HG03520 (cell line): Measurements from ENCODE around the gene CAPN11.
"Not testable (repeated sequence)": the region's sequence is repeated elsewhere in the genome, so short reads cannot be mapped to it uniquely, and the experiment has no call there.

Experiments
- ATAC-seq: cut with Tn5 transposase; IDR thresholded peaks from one replicate; pipeline ENCODE4 v1.9.1; 2021; ENCODE audit warnings: mild to moderate bottlenecking, moderate library complexity; ENCODE audit not compliant: unreplicated experiment

CAPN11 gene

DNA sequence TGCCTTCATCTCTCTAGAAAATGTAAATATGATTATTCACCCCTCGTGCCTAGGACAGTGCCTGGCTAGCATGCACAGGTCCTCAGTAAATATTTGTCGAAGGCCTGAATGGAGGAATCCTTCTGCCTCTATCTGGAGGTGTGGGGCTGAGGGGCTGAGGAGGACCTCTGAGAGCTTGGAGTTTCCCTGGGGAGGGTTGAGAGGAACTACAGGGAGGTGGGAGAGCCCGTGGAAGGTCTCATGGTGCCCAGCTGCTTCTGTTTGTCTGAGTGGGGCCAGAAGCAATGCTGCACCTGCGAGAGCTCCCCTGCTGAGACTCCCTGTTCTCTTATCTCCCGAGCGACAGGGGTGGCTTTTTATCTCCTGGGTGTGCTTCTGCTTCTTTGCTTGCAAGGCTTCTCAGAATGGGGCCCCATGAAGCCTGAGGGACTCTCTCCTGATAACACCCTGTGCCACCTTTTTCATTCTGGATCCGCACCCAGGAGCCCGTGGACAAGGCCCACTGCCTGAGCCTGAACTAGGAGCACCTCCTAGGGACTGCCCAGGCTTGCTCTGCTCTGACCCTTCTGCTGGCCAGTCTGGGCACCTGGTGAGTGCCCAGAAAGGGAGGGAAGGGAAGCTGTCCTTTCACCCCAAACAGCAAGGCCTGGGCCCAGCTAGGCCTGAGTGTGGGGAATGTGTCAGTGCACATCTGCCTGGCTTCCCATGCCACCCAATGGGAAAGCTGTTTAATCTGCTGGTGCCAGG, 67.1 kb downstream of the CAPN11 start:
- no peak for ATAC-seq

GRCh38 chr6:44226368-44227147, 67.9 kb downstream of the CAPN11 start:
- no peak for ATAC-seq

- no peak for ATAC-seq
Observed at GRCh38 chr6:44227148-44227793, 68.7 kb downstream of the CAPN11 start.

DNA sequence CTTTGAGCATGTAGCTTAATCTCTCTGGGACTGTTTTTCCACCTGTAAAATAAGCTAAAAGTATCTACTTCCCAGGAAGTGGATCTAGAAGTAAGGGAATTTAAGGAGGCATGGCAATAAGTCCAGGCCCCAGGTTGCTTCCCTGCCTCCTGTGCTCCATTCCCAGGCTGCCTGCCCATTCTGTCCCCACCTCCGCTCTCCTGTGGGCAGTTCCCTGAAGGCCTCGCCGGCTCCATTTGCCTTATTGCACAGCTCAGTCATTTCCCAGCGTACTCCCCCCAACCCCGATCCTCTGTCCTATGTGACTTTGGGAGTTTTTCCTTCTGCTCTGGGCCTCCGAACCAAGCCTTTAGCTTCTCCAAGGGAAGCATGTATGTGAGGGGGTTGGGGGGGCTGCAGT, 69.4 kb downstream of the CAPN11 start:
- ATAC-seq = no peak

DNA sequence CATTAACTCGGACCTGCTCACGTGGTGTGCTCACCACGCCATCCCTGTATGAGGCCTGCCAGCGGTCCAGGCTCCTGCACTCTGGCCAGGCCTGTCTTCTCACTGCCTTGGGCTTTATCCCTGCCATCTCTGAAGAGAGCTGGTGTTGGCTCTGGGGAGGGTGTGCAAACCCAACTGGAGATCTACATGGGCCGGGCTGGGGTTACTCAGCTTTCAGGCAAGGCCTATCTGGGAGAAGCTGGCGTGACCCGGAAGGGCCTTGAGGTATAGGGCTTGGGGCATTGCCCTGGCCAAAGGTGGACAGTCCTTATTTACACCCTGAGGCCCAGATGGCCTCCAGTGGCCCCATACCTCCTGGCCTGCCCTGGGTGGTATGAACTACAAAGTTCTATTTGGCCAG, 69.8 kb downstream of the CAPN11 start:
- ATAC-seq = no peak

- ATAC-seq = no peak
Observed at GRCh38 chr6:44228836-44229235, 70.2 kb downstream of the CAPN11 start.

- ATAC-seq = no peak
Observed at GRCh38 chr6:44229376-44230033, 70.9 kb downstream of the CAPN11 start.

DNA sequence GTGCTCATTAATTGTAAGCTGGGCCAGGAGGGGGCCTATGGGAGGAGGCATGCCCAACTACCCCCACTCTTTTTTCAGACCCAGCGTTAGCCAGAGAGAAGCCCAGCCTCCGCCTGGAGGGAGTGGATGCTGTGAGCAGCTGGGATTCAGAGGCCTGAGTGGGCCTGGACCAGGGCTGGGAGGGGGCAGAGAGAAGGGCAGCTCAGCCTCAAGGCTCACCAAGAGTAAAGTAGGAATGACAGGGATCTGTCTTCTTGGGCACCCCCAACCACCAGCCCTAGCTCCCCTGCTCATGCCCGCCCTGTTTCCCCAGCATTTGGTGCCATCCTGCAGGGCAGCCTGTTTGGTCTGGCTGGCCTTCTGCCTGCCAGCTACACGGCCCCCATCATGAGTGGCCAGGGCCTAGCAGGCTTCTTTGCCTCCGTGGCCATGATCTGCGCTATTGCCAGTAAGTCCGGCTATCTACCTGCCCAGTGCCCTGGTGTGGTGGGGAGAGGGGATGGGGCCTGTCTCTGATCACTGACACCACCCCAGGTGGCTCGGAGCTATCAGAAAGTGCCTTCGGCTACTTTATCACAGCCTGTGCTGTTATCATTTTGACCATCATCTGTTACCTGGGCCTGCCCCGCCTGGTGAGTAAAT, 71.5 kb downstream of the CAPN11 start:
- no peak for ATAC-seq

- ATAC-seq = not testable (repeated sequence)
Observed at GRCh38 chr6:44231426-44231825, 72.8 kb downstream of the CAPN11 start.

DNA sequence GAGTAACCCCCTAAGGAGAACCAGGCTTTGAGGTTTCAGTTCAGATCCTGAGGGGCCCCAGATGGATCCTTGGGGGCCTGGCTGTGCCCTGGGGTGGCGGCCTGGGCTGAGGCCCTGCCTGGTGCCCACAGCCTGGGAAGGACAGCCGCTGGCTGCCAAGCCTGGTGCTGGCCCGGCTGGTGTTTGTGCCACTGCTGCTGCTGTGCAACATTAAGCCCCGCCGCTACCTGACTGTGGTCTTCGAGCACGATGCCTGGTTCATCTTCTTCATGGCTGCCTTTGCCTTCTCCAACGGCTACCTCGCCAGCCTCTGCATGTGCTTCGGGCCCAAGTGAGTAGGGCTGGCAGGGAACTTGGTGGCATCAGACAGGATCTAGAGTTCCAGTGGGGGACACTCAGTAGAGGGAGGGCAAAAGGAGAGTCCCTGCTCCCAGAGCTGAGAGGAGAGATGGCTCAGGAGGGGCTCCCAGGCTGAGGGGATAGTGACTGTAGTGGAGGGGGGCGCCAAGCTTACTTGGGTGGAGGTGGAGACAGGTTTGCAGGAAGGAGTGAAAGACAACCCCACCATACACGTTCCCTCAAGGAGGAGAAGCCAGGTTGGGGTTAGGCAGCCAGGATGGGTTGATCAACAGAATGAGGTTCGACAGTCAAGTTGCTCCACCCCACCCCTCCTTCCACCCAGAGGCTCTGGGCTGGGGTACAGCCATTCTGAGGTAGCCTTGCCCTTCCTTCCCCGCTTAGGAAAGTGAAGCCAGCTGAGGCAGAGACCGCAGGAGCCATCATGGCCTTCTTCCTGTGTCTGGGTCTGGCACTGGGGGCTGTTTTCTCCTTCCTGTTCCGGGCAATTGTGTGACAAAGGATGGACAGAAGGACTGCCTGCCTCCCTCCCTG, 74.3 kb downstream of the CAPN11 start:
- ATAC-seq = no peak

DNA sequence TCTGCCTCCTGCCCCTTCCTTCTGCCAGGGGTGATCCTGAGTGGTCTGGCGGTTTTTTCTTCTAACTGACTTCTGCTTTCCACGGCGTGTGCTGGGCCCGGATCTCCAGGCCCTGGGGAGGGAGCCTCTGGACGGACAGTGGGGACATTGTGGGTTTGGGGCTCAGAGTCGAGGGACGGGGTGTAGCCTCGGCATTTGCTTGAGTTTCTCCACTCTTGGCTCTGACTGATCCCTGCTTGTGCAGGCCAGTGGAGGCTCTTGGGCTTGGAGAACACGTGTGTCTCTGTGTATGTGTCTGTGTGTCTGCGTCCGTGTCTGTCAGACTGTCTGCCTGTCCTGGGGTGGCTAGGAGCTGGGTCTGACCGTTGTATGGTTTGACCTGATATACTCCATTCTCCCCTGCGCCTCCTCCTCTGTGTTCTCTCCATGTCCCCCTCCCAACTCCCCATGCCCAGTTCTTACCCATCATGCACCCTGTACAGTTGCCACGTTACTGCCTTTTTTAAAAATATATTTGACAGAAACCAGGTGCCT, 75.0 kb downstream of the CAPN11 start:
- ATAC-seq = no peak
